Esophagus muscularis mucosa (tissue), 4 donors: ENCODE measurements around the gene EFR3B.

Experiments used
- CTCF ChIP-seq, 3 experiments: fragments of 200-600 bp in 2 of 3; fragments of 450-650 bp in 1 of 3; sonication (generic) in 2 of 3; IDR thresholded peaks; one replicate each; pipeline ENCODE4 v1.5.1; 2017 to 2019; ENCODE audit warnings: antibody characterized with exemption in 3 of 3, mild to moderate bottlenecking in 2 of 3, moderate library complexity in 1 of 3
- EP300 ChIP-seq: sonication (generic); formaldehyde crosslinking; IDR thresholded peaks from one replicate; pipeline ENCODE4 v1.6.1; 2017; ENCODE audit warnings: antibody characterized with exemption
- POLR2A ChIP-seq: fragments of 450-650 bp; IDR thresholded peaks from one replicate; pipeline ENCODE4 v1.6.1; 2017; ENCODE audit warnings: antibody characterized with exemption, moderate library complexity, mild to moderate bottlenecking, low read depth
- POLR2AphosphoS5 ChIP-seq, 2 donors: sonication (generic); formaldehyde crosslinking; IDR thresholded peaks; one replicate each; pipeline ENCODE4 v1.6.1; 2017; ENCODE audit warnings: antibody characterized with exemption in 2 of 2

- TF ChIP-seq CTCF (IDR thresholded peaks at IDR 0.05) (no peak), POLR2A (no peak), EP300 (no peak), POLR2AphosphoS5 (IDR thresholded peaks at IDR 0.05) (no peak)
Observed at GRCh38 chr2:25032901-25033300, 9.0 kb upstream of the EFR3B start.
